HepG2 (cell line): ENCODE measurements around the gene UBE2Q1. TPM values are rescaled to one million over a fixed set of nuclear protein-coding genes. Genes with fewer than 3 reads are reported as not detected.

ENCODE experiments used
- AGO2 ChIP-seq: fragments of 200-400 bp; formaldehyde crosslinking; optimal IDR thresholded peaks from 2 replicates; pipeline ENCODE3; 2017; ENCODE audit warnings: mild to moderate bottlenecking, low read depth, low read length, moderate library complexity
- AHR ChIP-seq: IDR thresholded peaks from 2 replicates; pipeline ENCODE4 v1.6.1; 2018; ENCODE audit warnings: missing genetic modification reagents, missing compliant biosample characterization
- BCL3 ChIP-seq: sonication (generic); formaldehyde crosslinking; IDR thresholded peaks from 2 replicates; pipeline ENCODE4 v1.5.1; 2020; ENCODE audit warnings: mild to moderate bottlenecking, missing genetic modification reagents, moderate library complexity
- CEBPB ChIP-seq: IDR thresholded peaks from 2 replicates; pipeline ENCODE4 v1.6.1; 2011; ENCODE audit warnings: low read depth, low read length, improper control_type of control experiment, borderline replicate concordance
- IKZF4 ChIP-seq: sonication (generic); formaldehyde crosslinking; IDR thresholded peaks from 2 replicates; pipeline ENCODE4 v1.5.1; 2020; ENCODE audit warnings: borderline replicate concordance, mild to moderate bottlenecking, low read depth, missing genetic modification reagents; ENCODE audit errors: not compliant biosample characterization
- JDP2 ChIP-seq: sonication (generic); formaldehyde crosslinking; IDR thresholded peaks from 2 replicates; pipeline ENCODE4 v1.8.1; 2022; ENCODE audit warnings: missing genetic modification reagents, borderline replicate concordance
- KDM5B ChIP-seq: sonication (generic); formaldehyde crosslinking; IDR thresholded peaks from 2 replicates; pipeline ENCODE4 v1.4.0; 2020; ENCODE audit warnings: missing genetic modification reagents, mild to moderate bottlenecking, borderline replicate concordance
- NPAS2 ChIP-seq: sonication (generic); formaldehyde crosslinking; IDR thresholded peaks from 2 replicates; pipeline ENCODE4 v1.8.0; 2022; ENCODE audit warnings: mild to moderate bottlenecking, missing genetic modification reagents, borderline replicate concordance
- PAWR ChIP-seq: sonication (generic); formaldehyde crosslinking; IDR thresholded peaks from 2 replicates; pipeline ENCODE4 v1.4.0; 2020; ENCODE audit warnings: missing genetic modification reagents, mild to moderate bottlenecking, borderline replicate concordance
- PLRG1 ChIP-seq: fragments of 450-650 bp; conservative IDR thresholded peaks from 2 replicates; pipeline ENCODE4 v1.6.1; 2016
- POLR2G ChIP-seq: fragments of 200-400 bp; formaldehyde crosslinking; IDR thresholded peaks from 2 replicates; pipeline ENCODE4 v1.6.1; 2018; ENCODE audit warnings: mild to moderate bottlenecking, low read depth, low read length, moderate library complexity
- SIN3B ChIP-seq: fragments of 150-350 bp; IDR thresholded peaks from 2 replicates; pipeline ENCODE4 v1.6.1; 2014; ENCODE audit warnings: low read length
- SNRNP70 ChIP-seq: fragments of 200-400 bp; formaldehyde crosslinking; IDR thresholded peaks from 2 replicates; pipeline ENCODE4 v1.6.1; 2017; ENCODE audit warnings: mild to moderate bottlenecking, low read depth, low read length, moderate library complexity
- SRSF1 ChIP-seq: fragments of 200-400 bp; formaldehyde crosslinking; optimal IDR thresholded peaks from 2 replicates; pipeline ENCODE3; 2017; ENCODE audit warnings: mild to moderate bottlenecking, low read depth, low read length, moderate library complexity
- XRCC5 ChIP-seq: fragments of 200-400 bp; formaldehyde crosslinking; optimal IDR thresholded peaks from 2 replicates; pipeline ENCODE3; 2017; ENCODE audit warnings: mild to moderate bottlenecking, low read length
- ZBTB14 ChIP-seq: sonication (generic); formaldehyde crosslinking; IDR thresholded peaks from 2 replicates; pipeline ENCODE4 v1.4.0; 2020; ENCODE audit warnings: missing genetic modification reagents
- ZFP82 ChIP-seq: sonication (generic); formaldehyde crosslinking; IDR thresholded peaks from 2 replicates; pipeline ENCODE4 v1.5.1; 2020; ENCODE audit warnings: mild to moderate bottlenecking, missing genetic modification reagents, borderline replicate concordance
- ZHX1 ChIP-seq: sonication (generic); formaldehyde crosslinking; IDR thresholded peaks from 2 replicates; pipeline ENCODE4 v1.8.1; 2022; ENCODE audit warnings: low read depth, mild to moderate bottlenecking, missing genetic modification reagents
- ZNF101 ChIP-seq: sonication (generic); formaldehyde crosslinking; IDR thresholded peaks from 2 replicates; pipeline ENCODE4 v1.4.0; 2020; ENCODE audit warnings: mild to moderate bottlenecking, low read depth, missing genetic modification reagents, borderline replicate concordance
- ZNF550 ChIP-seq: sonication (generic); formaldehyde crosslinking; IDR thresholded peaks from 2 replicates; pipeline ENCODE4 v1.4.0; 2020; ENCODE audit warnings: mild to moderate bottlenecking, missing genetic modification reagents, borderline replicate concordance
- ZNF800 ChIP-seq: sonication (generic); formaldehyde crosslinking; IDR thresholded peaks from 2 replicates; pipeline ENCODE4 v1.4.0; 2020; ENCODE audit warnings: missing genetic modification reagents
- polyA plus RNA-seq, 8 experiments: library from polyadenylated mRNA; depleted of rRNA in 3 of 8; stranded (reverse) in 7 of 8; unstranded in 1 of 8; fragments of >200 nt; fragmentation: Illumina TruSeq in 4 of 8; extraction: Trizol in 4 of 8; gene quantifications; 2 replicates each; pipeline versions ENCODE4 v1.2.1 to v1.2.3, GENCODE V29; 2011 to 2016; ENCODE audit warnings: low read depth in 4 of 8, missing spikeins in 1 of 8, mixed read lengths in 1 of 8; ENCODE audit not compliant: insufficient read depth in 1 of 8
- total RNA-seq, 5 experiments: library from RNA; depleted of rRNA; stranded (reverse); fragments of >200 nt; fragmentation: Illumina TruSeq; extraction: Trizol; gene quantifications; 2 replicates each; pipeline ENCODE4 v1.2.3, GENCODE V29; 2016; ENCODE audit warnings: low read depth in 1 of 5

Gene UBE2Q1
- total and polyA plus RNA-seq, 2 of the 13 experiments (the other 11 are each of a cell fraction or from before 2014, with no cell fraction given): 11.7 to 41.7 TPM

GRCh38 chr1:154558720-154559465 lies 431 bp upstream of the UBE2Q1 start (continued):
- TF ChIP-seq ZNF101 (CRISPR knock-in tag): peak; percentile 99
- TF ChIP-seq PAWR (CRISPR knock-in tag): peak; percentile 89; the same call in 1 of the 2 replicates
- no peak for TF ChIP-seq SRSF1
- peak; percentile 98 for TF ChIP-seq IKZF4 (CRISPR knock-in tag)
- TF ChIP-seq ZHX1: peak; percentile 88
- TF ChIP-seq XRCC5: peak; percentile 25
- peak; percentile 62 for TF ChIP-seq AGO2
- peak; percentile 99 for TF ChIP-seq BCL3
- TF ChIP-seq KDM5B: peak; percentile 98
- TF ChIP-seq ZNF800 (CRISPR knock-in tag): peak; percentile 92
- peak; percentile 99 for TF ChIP-seq ZFP82
- no peak for TF ChIP-seq CEBPB
- no peak for TF ChIP-seq AHR (CRISPR knock-in tag)
- peak; percentile 68 for TF ChIP-seq ZBTB14 (CRISPR knock-in tag)
- no peak for TF ChIP-seq PLRG1
- 0 out of 2 replicates have a peak, but pooled peaks have one; percentile 87 for TF ChIP-seq NPAS2
- TF ChIP-seq SNRNP70: no peak
- TF ChIP-seq POLR2G: peak; percentile 88
- peak; percentile 97 for TF ChIP-seq ZNF550
- TF ChIP-seq JDP2: peak; percentile 92
- no peak for TF ChIP-seq SIN3B
